HepG2 (cell line): Measurements from ENCODE around the gene XAGE2. TPM values are rescaled to one million over a fixed set of nuclear protein-coding genes. Genes with fewer than 3 reads are reported as not detected.

Experiments
- ATAC-seq: fragments of 200-7000 bp; cut with Tn5 transposase; 3 replicates; pipeline ENCODE4 v1.9.1; 2020; ENCODE audit warnings: mild to moderate bottlenecking, moderate library complexity
- BruUV-seq: library from RNA; stranded (reverse); fragments of 400-500 nt; replicated peaks from 2 replicates; lab custom pipeline; 2021; lab: Mats Ljungman, UMichigan
- CTCF ChIA-PET: fragments of 300-600 bp; formaldehyde crosslinking; extraction: SDS; loops from one replicate; lab custom pipeline; 2021; ENCODE audit warnings: low total read pairs, inconsistent platforms, low intra/inter-chr PET ratio; lab: Yijun Ruan, JAX
- POLR2A ChIA-PET: fragments of 350-600 bp; sonication (Branson Sonifier 250); formaldehyde crosslinking; loops from one replicate; lab custom pipeline; 2020; ENCODE audit warnings: antibody characterized with exemption, inconsistent platforms; lab: Yijun Ruan, JAX
- DNase-seq: peaks from one replicate; pipeline ENCODE4 v3.0.0-alpha.2; 2015; ENCODE audit warnings: low spot score
- FAIRE-seq: peaks from 3 replicates; lab custom pipeline; 2011; peaks lifted over from hg19 to GRCh38; lab: Jason Lieb, UNC
- H2AFZ ChIP-seq: one replicate; pipeline ENCODE4 v1.6.1; 2011; ENCODE audit warnings: low read length, inconsistent platforms
- H3K27ac ChIP-seq: fragments of 300-600 bp; 3 replicates; pipeline ENCODE4 v1.8.0; 2011; ENCODE audit warnings: mixed run types, mild to moderate bottlenecking, mixed read lengths, low read length, inconsistent platforms; ENCODE audit not compliant: insufficient read depth; ENCODE audit errors: extremely low read length
- H3K27me3 ChIP-seq, 2 experiments: fragments of 200-600 bp in 1 of 2; 2 replicates in 1 of 2; 3 replicates in 1 of 2; pipeline versions ENCODE4 v1.6.0 to v1.8.0; 2011; ENCODE audit warnings: low read length in 2 of 2, mild to moderate bottlenecking in 2 of 2, moderate library complexity in 2 of 2, inconsistent platforms in 1 of 2; ENCODE audit not compliant: insufficient read depth in 2 of 2, control insufficient read depth in 1 of 2
- H3K36me3 ChIP-seq, 2 experiments: fragments of 200-600 bp in 1 of 2; replicated peaks in 1 of 2; 2 replicates in 1 of 2; 3 replicates in 1 of 2; pipeline versions ENCODE4 v1.5.1 to v1.8.0; 2011; ENCODE audit warnings: low read length in 2 of 2, inconsistent platforms in 1 of 2; ENCODE audit not compliant: insufficient read depth in 2 of 2, control insufficient read depth in 1 of 2
- H3K4me1 ChIP-seq: 2 replicates; pipeline ENCODE4 v1.5.1; 2012; ENCODE audit warnings: low read length, inconsistent platforms; ENCODE audit not compliant: insufficient read depth
- H3K4me2 ChIP-seq: 2 replicates; pipeline ENCODE4 v1.6.0; 2011; ENCODE audit warnings: low read depth, low read length, inconsistent platforms
- H3K4me3 ChIP-seq, 3 experiments: fragments of 200-600 bp in 1 of 3; sonication (generic), shearing (Covaris generic) in 1 of 3; replicated peaks in 1 of 3; 2 replicates each; pipeline ENCODE4 v1.5.1; 2011 to 2016; ENCODE audit warnings: low read length in 3 of 3, inconsistent platforms in 2 of 3, low read depth in 2 of 3, mild to moderate bottlenecking in 2 of 3, control low read depth in 1 of 3, mixed read lengths in 1 of 3; ENCODE audit not compliant: insufficient read depth in 1 of 3
- H3K79me2 ChIP-seq: one replicate; pipeline ENCODE4 v1.6.1; 2011; ENCODE audit warnings: low read length, inconsistent platforms; ENCODE audit not compliant: insufficient read depth
- H3K9ac ChIP-seq: 2 replicates; pipeline ENCODE4 v1.6.0; 2011; ENCODE audit warnings: mild to moderate bottlenecking, low read depth, low read length, inconsistent platforms; ENCODE audit not compliant: insufficient read depth
- H3K9me3 ChIP-seq: 2 replicates; pipeline ENCODE4 v1.5.1; 2012; ENCODE audit warnings: mild to moderate bottlenecking, low read length
- H4K20me1 ChIP-seq: 2 replicates; pipeline ENCODE4 v1.6.0; 2011; ENCODE audit warnings: inconsistent platforms, mild to moderate bottlenecking, low read length, moderate library complexity; ENCODE audit not compliant: insufficient read depth
- ATF6 ChIP-seq: sonication (generic); formaldehyde crosslinking; conservative IDR thresholded peaks from 2 replicates; pipeline ENCODE4 v1.4.0; 2020; ENCODE audit warnings: missing genetic modification reagents
- CBX1 ChIP-seq: IDR thresholded peaks from one replicate; pipeline ENCODE4 v1.6.1; 2016; ENCODE audit warnings: antibody characterized with exemption, low read depth
- CEBPG ChIP-seq: IDR thresholded peaks from 2 replicates; pipeline ENCODE4 v1.6.1; 2016
- E2F2 ChIP-seq: sonication (generic); formaldehyde crosslinking; IDR thresholded peaks from 2 replicates; pipeline ENCODE4 v1.4.0; 2020; ENCODE audit warnings: missing genetic modification reagents, borderline replicate concordance
- GPBP1L1 ChIP-seq: sonication (generic); formaldehyde crosslinking; IDR thresholded peaks from 2 replicates; pipeline ENCODE4 v1.5.0; 2020; ENCODE audit warnings: mild to moderate bottlenecking, missing genetic modification reagents
- GTF2F1 ChIP-seq: fragments of 150-350 bp; IDR thresholded peaks from 2 replicates; pipeline ENCODE4 v1.6.1; 2014; ENCODE audit warnings: low read length
- MYC ChIP-seq: sonication (generic); formaldehyde crosslinking; IDR thresholded peaks from 2 replicates; pipeline ENCODE4 v1.9.0; 2021; ENCODE audit warnings: missing genetic modification reagents, borderline replicate concordance
- PHF21A ChIP-seq: sonication (generic); formaldehyde crosslinking; IDR thresholded peaks from 2 replicates; pipeline ENCODE4 v1.5.0; 2020; ENCODE audit warnings: mild to moderate bottlenecking, missing genetic modification reagents
- RFXAP ChIP-seq: sonication (generic); formaldehyde crosslinking; IDR thresholded peaks from 2 replicates; pipeline ENCODE4 v1.4.0; 2020; ENCODE audit warnings: missing genetic modification reagents, borderline replicate concordance
- SMC3 ChIP-seq: IDR thresholded peaks from 2 replicates; pipeline ENCODE4 v1.6.1; 2011; ENCODE audit warnings: low read length, improper control_type of control experiment
- STAT6 ChIP-seq: sonication (generic); formaldehyde crosslinking; IDR thresholded peaks from 2 replicates; pipeline ENCODE4 v1.4.0; 2020; ENCODE audit warnings: missing genetic modification reagents, mild to moderate bottlenecking, borderline replicate concordance
- ZNF33A ChIP-seq: sonication (generic); formaldehyde crosslinking; IDR thresholded peaks from 2 replicates; pipeline ENCODE4 v1.5.1; 2020; ENCODE audit warnings: missing genetic modification reagents, mild to moderate bottlenecking, moderate library complexity, borderline replicate concordance
- WGBS: methylation state at CpG from one replicate; pipeline ENCODE4 v1.1.6; 2017; ENCODE audit warnings: low lambda C conversion rate; 5-methylcytosine and 5-hydroxymethylcytosine counted together
- in situ Hi-C: cut with HindIII; loops from 2 replicates; pipeline ENCODE4 v1.10.0; 2017; ENCODE audit warnings: low pct_unique_long_range_greater_than_20kb; ENCODE audit not compliant: extremely low pct_ligation_motif_present
- intact Hi-C: fragments of 100-400 bp; cut with micrococcal nuclease; formaldehyde crosslinking; loops from one replicate; pipeline ENCODE4 v1.10.0; 2022; ENCODE audit not compliant: unreplicated experiment
- polyA plus RNA-seq, 8 experiments: library from polyadenylated mRNA; depleted of rRNA in 3 of 8; stranded (reverse) in 7 of 8; unstranded in 1 of 8; fragments of >200 nt; fragmentation: Illumina TruSeq in 4 of 8; extraction: Trizol in 4 of 8; gene quantifications; 2 replicates each; pipeline versions ENCODE4 v1.2.1 to v1.2.3, GENCODE V29; 2011 to 2016; ENCODE audit warnings: low read depth in 4 of 8, missing spikeins in 1 of 8, mixed read lengths in 1 of 8; ENCODE audit not compliant: insufficient read depth in 1 of 8
- total RNA-seq, 5 experiments: library from RNA; depleted of rRNA; stranded (reverse); fragments of >200 nt; fragmentation: Illumina TruSeq; extraction: Trizol; gene quantifications; 2 replicates each; pipeline ENCODE4 v1.2.3, GENCODE V29; 2016; ENCODE audit warnings: low read depth in 1 of 5

XAGE2 gene
- total and polyA plus RNA-seq, 2 of the 13 experiments (the other 11 are each of a cell fraction or from before 2014, with no cell fraction given), result not detected

- TF ChIP-seq GPBP1L1 (CRISPR knock-in tag) (no peak), RFXAP (CRISPR knock-in tag) (no peak)
Observed at GRCh38 chrX:52416816-52417215, 48.0 kb downstream of the XAGE2 start (continued).

GRCh38 chrX:52420824-52421443 lies 52.1 kb downstream of the XAGE2 start:
- no peaks in the 10 kb centered on the region for H3K27me3 ChIP-seq
- WGBS, result 12% methylated on average over 1 of the region's 8 CpGs
- intact Hi-C loops, result no loop called here
- no peaks in the 10 kb centered on the region for H3K79me2 ChIP-seq
- no peaks in the 10 kb centered on the region for H3K4me1 ChIP-seq
- no peak for TF ChIP-seq SMC3
- no peak for TF ChIP-seq ZNF33A
- TF ChIP-seq MYC (CRISPR knock-in tag), result no peak
- TF ChIP-seq GTF2F1, result no peak
- TF ChIP-seq PHF21A, result no peak
- TF ChIP-seq STAT6 (CRISPR knock-in tag), result no peak
- no peak for TF ChIP-seq ATF6 (CRISPR knock-in tag)
- no peak for TF ChIP-seq CEBPG
- no peak for TF ChIP-seq CBX1
- TF ChIP-seq E2F2, result no peak
- no peak overlapping the region for H3K9ac ChIP-seq
- H3K4me2 ChIP-seq, result no peak overlapping the region
- no peak overlapping the region for H2AFZ ChIP-seq
- ChIA-PET POLR2A (no interaction called here), CTCF (no interaction called here)
- in situ Hi-C loops, result no loop called here
- no peak overlapping the region for H3K27ac ChIP-seq
- H3K9me3 ChIP-seq, result no peaks in the 10 kb centered on the region
- DNase-seq, result no peak
- no peaks in the 10 kb centered on the region for H4K20me1 ChIP-seq
- ATAC-seq, result no peak
- BruUV-seq, result no TSS peak
- H3K4me3 ChIP-seq, result no peak overlapping the region
- H3K36me3 ChIP-seq, result no peaks in the 10 kb centered on the region
- FAIRE-seq, result no peak
